ENCODE measurements around the gene RNF182. TPM values are rescaled to one million over a fixed set of nuclear protein-coding genes. Genes with fewer than 3 reads are reported as not detected.

Gene RNF182
- total and polyA plus RNA-seq, 9 of the 15 experiments (the other 6 are each of a cell fraction or from before 2014, with no cell fraction given) = 12.8 to 22.8 (median 17.5) TPM

DNA sequence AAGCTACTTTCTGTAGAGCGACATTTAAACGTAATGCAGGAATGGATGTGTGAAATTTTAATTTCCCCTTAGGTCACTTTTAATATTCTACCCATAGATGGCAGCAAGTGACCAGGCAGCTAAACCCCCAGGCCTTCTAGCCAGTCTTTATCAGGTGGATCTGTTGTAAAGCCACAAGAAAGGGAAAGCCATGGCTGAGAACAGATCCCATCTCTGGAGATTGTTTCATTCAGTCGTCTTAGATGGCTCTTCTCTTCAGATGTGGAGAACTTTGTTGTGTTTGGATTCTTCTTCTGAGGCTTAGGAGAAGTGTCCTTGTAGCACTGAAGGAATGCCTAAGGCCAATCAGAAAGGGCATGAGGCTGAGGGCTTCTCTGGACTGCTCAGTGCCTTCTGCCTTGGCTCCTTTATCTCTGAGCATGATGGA lies 15.8 kb upstream of the RNF182 start:
- 0% methylated on average over 3 of the region's 3 CpGs for WGBS (ENCODE audit: insufficient coverage, low coverage, missing lambda C conversion rate)
- H3K9ac ChIP-seq (ENCODE audit: insufficient read depth in 1 of 2, low read depth in 2 of 2, low read length in 2 of 2) = no peak overlapping the region
- H3K9me1 ChIP-seq (ENCODE audit: control insufficient read depth, insufficient read depth, low read length) = no peaks in the 10 kb centered on the region
- H3K36me3 ChIP-seq (ENCODE audit: control insufficient read depth, insufficient read depth, low read length) = no peaks in the 10 kb centered on the region
- ChIA-PET CTCF (ENCODE audit: low intra/inter-chr PET ratio) (interaction anchor here (0.6 to 3.4 kb wide), 7 partner anchors 18 to 238 kb away, joined by 3 to 34 read pairs (median 6); no protein-coding TSS in a partner anchor), POLR2A (interaction anchor here (0.7 to 1.5 kb wide), 9 partner anchors 9 to 334 kb away, joined by 3 to 8 read pairs (median 4); no protein-coding TSS in a partner anchor)
- H3K27ac ChIP-seq (ENCODE audit: extremely low read depth, low read depth, low read length) = no peak overlapping the region
- no peak overlapping the region for H3K4me2 ChIP-seq (ENCODE audit: insufficient read depth, low read length)
- no peaks in the 10 kb centered on the region for H4K20me1 ChIP-seq (replicated peaks; ENCODE audit: control insufficient read depth, insufficient read depth, low read length)
- H3K4me1 ChIP-seq (replicated peaks in 1 of 2; ENCODE audit: control insufficient read depth in 2 of 2, insufficient read depth in 2 of 2, low read length in 2 of 2) = peaks cover 9 to 21% of the 10 kb centered on the region in 2 experiments; a peak in 4 of 5 replicates
- intact Hi-C loops (cut with micrococcal nuclease) (loop anchor here (1.0 to 10.0 kb wide), 6 partner anchors 114 to 334 kb away; partner anchors contain the start of gene SIRT5), in situ Hi-C loops (cut with MboI) (loop anchor here (5.0 kb wide), 1 partner anchor 238 kb away; no protein-coding TSS in a partner anchor)
- no peak overlapping the region; the same call in 1 of the 2 replicates for H2AFZ ChIP-seq (ENCODE audit: low read depth, low read length)
- no peaks in the 10 kb centered on the region for H3K27me3 ChIP-seq (ENCODE audit: control insufficient read depth in 2 of 2, insufficient read depth in 2 of 2, low read length in 2 of 2)
- H3K9me3 ChIP-seq (replicated peaks; ENCODE audit: control insufficient read depth, insufficient read depth, low read depth, low read length) = no peaks in the 10 kb centered on the region
- BruUV-seq (replicated peaks) = no TSS peak
- no peak overlapping the region for H3K4me3 ChIP-seq
- ATAC-seq (peak; percentile 86), FAIRE-seq (peak; percentile 89), DNase-seq (ENCODE audit: extremely low read depth in 1 of 4, low spot score in 3 of 4) (peak; percentile 85 to 87 (median 86))
- H3K79me2 ChIP-seq (ENCODE audit: control insufficient read depth, insufficient read depth, low read length) = no peaks in the 10 kb centered on the region
- TF ChIP-seq PTBP1 (IDR thresholded peaks at IDR 0.05; ENCODE audit: low read depth, low read length) (no peak), PRMT5 (CRISPR knock-in tag; IDR thresholded peaks at IDR 0.05) (no peak), HES1 (IDR thresholded peaks at IDR 0.05; ENCODE audit: low read depth) (no peak), EP400 (IDR thresholded peaks at IDR 0.05) (no peak), NCOA1 (IDR thresholded peaks at IDR 0.05; ENCODE audit: low read depth) (no peak), ZNF717 (CRISPR knock-in tag; IDR thresholded peaks at IDR 0.05) (no peak), ZNF318 (IDR thresholded peaks at IDR 0.05; ENCODE audit: borderline replicate concordance in 1 of 2, low read depth in 1 of 2) (no peak), CC2D1A (IDR thresholded peaks at IDR 0.05) (peak; percentile 91), PML (IDR thresholded peaks at IDR 0.05; ENCODE audit: low read length) (no peak), ZNF3 (CRISPR knock-in tag; IDR thresholded peaks at IDR 0.05) (no peak), LCOR (CRISPR knock-in tag; IDR thresholded peaks at IDR 0.05) (no peak), ZNF583 (CRISPR knock-in tag; IDR thresholded peaks at IDR 0.05) (no peak), CHD4 (IDR thresholded peaks at IDR 0.05; ENCODE audit: insufficient read depth, insufficient replicate concordance, low read depth, low read length, poor library complexity, severe bottlenecking) (no peak), ETV1 (tag; conservative IDR thresholded peaks at IDR 0.05; ENCODE audit: low read depth) (no peak), GTF2A2 (tag; IDR thresholded peaks at IDR 0.05) (no peak)
